Measurements from ENCODE around the gene PACS1.

GRCh38 chr11:66218036-66218435 lies 148.0 kb downstream of the PACS1 start:
- TF ChIP-seq CTCF (IDR thresholded peaks at IDR 0.05), result no peak
- TF ChIP-seq EP300 (IDR thresholded peaks at IDR 0.05), result no peak
- TF ChIP-seq POLR2A (IDR thresholded peaks at IDR 0.05), result no peak

Data from ovary (tissue), 3 donors.